ENCODE results near the gene TRIM28. TPM values are rescaled to one million over a fixed set of nuclear protein-coding genes. Genes with fewer than 3 reads are reported as not detected.
"Not testable (repeated sequence)": the region's sequence is repeated elsewhere in the genome, so short reads cannot be mapped to it uniquely, and the experiment has no call there.

The TRIM28 gene
- total and polyA plus RNA-seq, 8 donors: 95.5 to 923 (median 206) TPM

GRCh38 chr19:58573658-58574164 is 29.8 kb downstream of the TRIM28 start:
- DNase-seq: no peak
- WGBS, 5 donors: 0 to 2% (median 1%) methylated on average over 20 of the region's 20 CpGs
- TF ChIP-seq POLR2A (IDR thresholded peaks at IDR 0.05) (no peak), POLR2AphosphoS5 (IDR thresholded peaks at IDR 0.05) (no peak), CTCF (IDR thresholded peaks at IDR 0.05) (no peak), EP300 (IDR thresholded peaks at IDR 0.05) (no peak)
- H3K9me3 ChIP-seq: no peaks in the 10 kb centered on the region
- intact Hi-C loops (cut with DNase I; ENCODE audit: low total_unique reads): no loop called here
- peak overlapping the region; percentile 54 to 76 (median 66) for H3K4me3 ChIP-seq
- H3K27me3 ChIP-seq: no peaks in the 10 kb centered on the region
- H3K36me3 ChIP-seq: peaks cover 5 to 40% (median 25%) of the 10 kb centered on the region in 4 donors
- peaks cover 18 to 63% (median 44%) of the 10 kb centered on the region in 4 donors for H3K4me1 ChIP-seq
- H3K27ac ChIP-seq: peak overlapping the region; percentile 97 to 99 (median 98)

GRCh38 chr19:58575183-58576041 is 31.5 kb downstream of the TRIM28 start:
- no peaks in the 10 kb centered on the region for H3K9me3 ChIP-seq
- intact Hi-C loops (cut with DNase I; ENCODE audit: low total_unique reads): no loop called here
- H3K4me3 ChIP-seq: peak overlapping the region; percentile 59 to 88 (median 65)
- peak; percentile 87 to 98 for DNase-seq
- WGBS, 5 donors: 0 to 1% (median 0%) methylated on average over 21 to 66 of the region's 66 CpGs
- TF ChIP-seq POLR2A (IDR thresholded peaks at IDR 0.05): no peak
- TF ChIP-seq CTCF (IDR thresholded peaks at IDR 0.05): peak in 2 of 7 experiments; percentile 15 to 26
- TF ChIP-seq EP300 (IDR thresholded peaks at IDR 0.05): no peak
- TF ChIP-seq POLR2AphosphoS5 (IDR thresholded peaks at IDR 0.05): peak; percentile 39 to 72 (median 45)
- no peaks in the 10 kb centered on the region for H3K27me3 ChIP-seq
- peak overlapping the region; percentile 86 to 99 (median 98) for H3K27ac ChIP-seq
- peaks cover 5 to 23% (median 9%) of the 10 kb centered on the region in 4 donors for H3K36me3 ChIP-seq
- H3K4me1 ChIP-seq: peaks cover 18 to 66% (median 45%) of the 10 kb centered on the region in 4 donors

- H3K4me3 ChIP-seq; DNase-seq; H3K27ac ChIP-seq; H3K9me3 ChIP-seq; H3K27me3 ChIP-seq; intact Hi-C loops (cut with DNase I; ENCODE audit: low total_unique reads): not testable (repeated sequence)
- 90 to 100% (median 97%) methylated on average over 2 of the region's 2 CpGs for WGBS, 5 donors
- Histone ChIP-seq H3K4me1 (peaks cover 19 to 66% (median 43%) of the 10 kb centered on the region in 4 donors), H3K36me3 (peaks cover 11 to 22% (median 14%) of the 10 kb centered on the region in 4 donors)
Measured at GRCh38 chr19:58577581-58577980, 33.7 kb downstream of the TRIM28 start.

- peaks cover 19 to 66% (median 43%) of the 10 kb centered on the region in 4 donors for H3K4me1 ChIP-seq
- no peaks in the 10 kb centered on the region for H3K9me3 ChIP-seq
- H3K36me3 ChIP-seq: peaks cover 17 to 29% (median 21%) of the 10 kb centered on the region in 4 donors
- H3K27me3 ChIP-seq: no peaks in the 10 kb centered on the region
- intact Hi-C loops (cut with DNase I; ENCODE audit: low total_unique reads): no loop called here
- peak in 1 of 2 donors; percentile 8 for DNase-seq
- H3K27ac ChIP-seq: no peak overlapping the region
- TF ChIP-seq CTCF (IDR thresholded peaks at IDR 0.05) (no peak), EP300 (IDR thresholded peaks at IDR 0.05) (no peak)
- H3K4me3 ChIP-seq: no peak overlapping the region
- 84 to 92% (median 89%) methylated on average over 11 of the region's 11 CpGs for WGBS, 5 donors
Measured at GRCh38 chr19:58578012-58578925, 34.4 kb downstream of the TRIM28 start.

Data from stomach (tissue), 9 donors.